Measurements from ENCODE around the gene OXNAD1.

The OXNAD1 gene

DNA sequence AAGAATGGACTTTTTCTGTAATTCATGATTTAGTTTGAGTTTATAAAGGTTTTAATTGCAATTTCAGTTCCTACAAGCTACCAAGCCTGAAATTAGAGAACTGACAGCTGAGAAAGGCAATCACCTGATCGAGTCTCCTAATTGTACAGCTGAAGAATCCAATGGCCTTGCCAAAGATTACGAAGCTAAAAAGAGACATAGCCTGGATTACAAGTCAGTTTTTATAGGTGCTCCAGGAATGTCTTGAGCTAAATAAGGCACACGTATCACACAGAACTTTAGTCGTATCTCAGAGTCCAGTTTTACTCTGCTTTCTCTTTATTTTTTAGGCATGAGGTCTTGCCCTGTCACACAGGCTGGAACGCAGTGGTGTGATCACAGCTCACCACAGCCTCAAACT lies 6.8 kb upstream of the OXNAD1 start:
- H3K4me3 ChIP-seq (replicated peaks; ENCODE audit: low read depth, low read length): no peak overlapping the region
- DNase-seq (ENCODE audit: extremely low read depth, low read depth): no peak
- TF ChIP-seq, protein P1, sequence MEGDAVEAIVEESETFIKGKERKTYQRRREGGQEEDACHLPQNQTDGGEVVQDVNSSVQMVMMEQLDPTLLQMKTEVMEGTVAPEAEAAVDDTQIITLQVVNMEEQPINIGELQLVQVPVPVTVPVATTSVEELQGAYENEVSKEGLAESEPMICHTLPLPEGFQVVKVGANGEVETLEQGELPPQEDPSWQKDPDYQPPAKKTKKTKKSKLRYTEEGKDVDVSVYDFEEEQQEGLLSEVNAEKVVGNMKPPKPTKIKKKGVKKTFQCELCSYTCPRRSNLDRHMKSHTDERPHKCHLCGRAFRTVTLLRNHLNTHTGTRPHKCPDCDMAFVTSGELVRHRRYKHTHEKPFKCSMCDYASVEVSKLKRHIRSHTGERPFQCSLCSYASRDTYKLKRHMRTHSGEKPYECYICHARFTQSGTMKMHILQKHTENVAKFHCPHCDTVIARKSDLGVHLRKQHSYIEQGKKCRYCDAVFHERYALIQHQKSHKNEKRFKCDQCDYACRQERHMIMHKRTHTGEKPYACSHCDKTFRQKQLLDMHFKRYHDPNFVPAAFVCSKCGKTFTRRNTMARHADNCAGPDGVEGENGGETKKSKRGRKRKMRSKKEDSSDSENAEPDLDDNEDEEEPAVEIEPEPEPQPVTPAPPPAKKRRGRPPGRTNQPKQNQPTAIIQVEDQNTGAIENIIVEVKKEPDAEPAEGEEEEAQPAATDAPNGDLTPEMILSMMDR (IDR thresholded peaks at IDR 0.05; ENCODE audit: low read depth, low read length, missing control alignments): no peak

DNA sequence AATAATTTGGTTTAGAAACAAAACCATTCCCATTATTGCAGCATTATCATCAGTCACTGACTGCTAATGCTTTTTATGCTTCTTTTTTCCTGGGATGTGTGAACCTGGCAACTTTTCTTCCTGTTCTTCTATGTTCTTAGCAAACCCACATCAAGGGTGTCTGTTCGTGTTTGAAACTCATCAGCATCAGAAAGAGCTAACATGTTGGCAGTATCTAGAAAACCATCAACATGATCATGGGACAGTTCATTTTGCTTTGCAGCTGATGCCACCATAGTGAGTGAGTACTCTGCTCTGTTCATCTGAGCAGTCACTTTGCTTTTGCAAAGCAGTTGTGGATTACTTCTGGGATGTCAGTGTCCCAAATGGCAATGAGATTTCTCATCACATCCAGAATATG lies 6.1 kb upstream of the OXNAD1 start:
- H3K4me3 ChIP-seq (replicated peaks; ENCODE audit: low read depth, low read length): no peak overlapping the region
- DNase-seq (ENCODE audit: extremely low read depth, low read depth): no peak
- TF ChIP-seq, protein P1 (IDR thresholded peaks at IDR 0.05; ENCODE audit: low read depth, low read length, missing control alignments): no peak

DNA sequence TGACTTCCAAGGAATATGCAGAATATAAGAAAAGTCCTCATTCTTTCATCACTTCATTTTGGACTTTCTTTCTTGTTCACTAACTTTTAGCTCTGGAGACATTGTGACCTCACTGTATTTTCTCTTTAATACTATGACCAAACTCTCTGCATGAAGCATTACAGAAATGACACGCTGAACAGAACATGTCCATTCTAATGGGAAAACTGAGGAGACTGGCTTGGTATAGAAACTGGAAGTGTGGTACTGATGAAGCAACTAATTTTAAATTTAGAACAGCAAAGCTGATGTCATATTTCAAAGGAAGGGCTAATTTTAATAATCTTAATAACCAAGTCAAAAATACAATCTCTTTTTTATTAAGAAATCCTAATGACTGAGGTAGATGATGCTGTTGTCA lies 5.0 kb upstream of the OXNAD1 start:
- DNase-seq (ENCODE audit: extremely low read depth, low read depth): no peak
- H3K4me3 ChIP-seq (replicated peaks; ENCODE audit: low read depth, low read length): no peak overlapping the region
- TF ChIP-seq, protein P1 (IDR thresholded peaks at IDR 0.05; ENCODE audit: low read depth, low read length, missing control alignments): no peak

DNA sequence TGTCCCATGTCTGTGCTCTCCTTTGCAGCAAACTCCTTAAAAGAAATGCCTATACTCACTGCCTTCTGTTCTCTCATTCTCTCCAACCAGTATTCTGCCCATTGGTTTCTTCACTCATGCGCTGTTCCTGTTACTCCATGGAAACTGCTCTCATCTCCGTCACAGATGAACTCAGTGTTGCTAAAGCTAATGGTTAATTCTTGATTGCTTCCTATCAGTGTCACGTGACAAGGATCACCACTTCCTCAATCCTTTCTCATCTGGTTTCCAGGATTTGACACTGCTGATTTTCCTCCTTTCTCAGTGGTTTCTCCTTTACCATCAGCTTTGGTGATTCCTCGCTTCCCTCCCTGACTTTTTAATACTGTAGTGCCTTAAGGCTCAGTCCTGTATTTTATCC lies 2.8 kb upstream of the OXNAD1 start:
- TF ChIP-seq, protein P1 (IDR thresholded peaks at IDR 0.05; ENCODE audit: low read depth, low read length, missing control alignments): no peak
- no peak for DNase-seq (ENCODE audit: extremely low read depth, low read depth)

DNA sequence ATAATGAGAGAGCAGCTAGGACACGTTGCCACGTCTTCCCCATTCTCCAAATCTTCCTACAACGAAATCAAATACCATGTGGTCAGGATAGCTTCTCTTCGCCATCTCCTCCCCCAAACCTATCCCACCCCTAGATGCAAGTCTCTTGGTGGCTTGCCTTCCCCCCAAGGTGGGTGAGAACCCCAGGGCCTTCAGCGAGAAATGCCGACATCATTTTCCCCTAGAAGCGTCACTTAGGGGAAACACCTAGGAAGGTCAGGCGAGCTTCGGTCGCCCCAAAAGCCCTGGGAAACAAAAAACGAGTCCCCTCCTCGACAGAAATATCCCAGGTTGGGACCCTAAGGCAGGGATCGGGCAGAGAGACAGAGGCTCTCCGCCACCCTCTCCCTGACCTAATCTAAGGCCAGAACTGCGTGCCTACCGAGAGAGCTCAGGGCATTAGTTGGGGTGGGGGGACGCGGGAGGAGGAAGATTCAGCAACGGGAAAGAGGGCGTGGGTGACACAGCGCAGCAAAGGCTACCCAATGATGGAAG lies 771 bp upstream of the OXNAD1 start:
- no peak for DNase-seq (ENCODE audit: extremely low read depth, low read depth)
- TF ChIP-seq, protein P1 (IDR thresholded peaks at IDR 0.05; ENCODE audit: low read depth, low read length, missing control alignments): no peak
- H3K4me3 ChIP-seq (replicated peaks; ENCODE audit: low read depth, low read length): peak overlapping the region; percentile 89

More for the DNA sequence above, 2.8 kb upstream of the OXNAD1 start:
- H3K4me3 ChIP-seq (replicated peaks; ENCODE audit: low read depth, low read length): no peak overlapping the region

DNA sequence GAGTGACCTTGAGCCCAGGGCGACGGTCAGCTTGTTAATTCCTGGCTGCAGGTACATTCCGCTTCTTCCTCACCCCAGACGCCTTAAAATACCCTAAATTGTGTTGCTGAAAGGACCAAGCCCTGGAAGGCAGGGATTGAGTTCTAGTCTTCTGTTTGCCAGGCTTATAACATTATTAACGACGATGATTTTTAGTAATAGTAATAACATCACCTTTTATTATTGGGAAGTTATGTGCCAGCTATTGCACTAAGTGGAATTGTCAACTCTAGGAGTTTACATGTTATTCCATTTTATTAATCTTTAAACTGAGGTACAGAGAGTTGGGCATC lies 409 bp downstream of the OXNAD1 start:
- H3K4me3 ChIP-seq (replicated peaks; ENCODE audit: low read depth, low read length): peak overlapping the region; percentile 89
- TF ChIP-seq, protein P1 (IDR thresholded peaks at IDR 0.05; ENCODE audit: low read depth, low read length, missing control alignments): no peak
- DNase-seq (ENCODE audit: extremely low read depth, low read depth): no peak

DNA sequence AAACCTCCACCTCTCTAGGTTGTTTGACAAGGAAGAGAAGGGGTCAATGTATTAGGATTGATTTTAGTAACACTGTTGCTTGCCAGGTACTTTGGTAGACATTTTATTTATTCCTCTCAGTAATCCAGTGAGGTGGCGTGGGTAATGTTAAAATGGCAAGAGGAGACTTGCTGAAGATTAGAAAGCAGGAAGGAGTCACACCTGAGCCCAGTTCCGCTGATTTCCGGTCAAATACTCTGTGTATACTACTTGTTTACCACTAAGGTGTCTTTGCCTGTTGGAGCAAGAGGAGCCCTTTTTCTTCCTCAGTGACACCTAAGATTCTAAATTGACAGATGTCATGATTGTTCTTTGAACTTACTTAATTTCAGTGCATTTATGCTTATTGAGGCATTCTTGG lies 1.7 kb downstream of the OXNAD1 start:
- no peak overlapping the region; the same call in 1 of the 2 replicates for H3K4me3 ChIP-seq (replicated peaks; ENCODE audit: low read depth, low read length)

More for the DNA sequence above, 1.7 kb downstream of the OXNAD1 start:
- no peak for DNase-seq (ENCODE audit: extremely low read depth, low read depth)
- TF ChIP-seq, protein P1 (IDR thresholded peaks at IDR 0.05; ENCODE audit: low read depth, low read length, missing control alignments): no peak
